HCT116 (cell line): Measurements from ENCODE around the gene SELPLG.

Experiments
- ATF3 ChIP-seq: IDR thresholded peaks from 2 replicates; pipeline ENCODE4 v1.6.1; 2012
- CTCF ChIP-seq, 3 experiments: fragments of 200-600 bp in 1 of 3; sonication (generic) in 1 of 3; IDR thresholded peaks in 2 of 3; conservative IDR thresholded peaks in 1 of 3; 2 replicates each; pipeline ENCODE4 v1.5.1; 2012 to 2017; ENCODE audit warnings: low read depth in 2 of 3, low read length in 2 of 3, antibody characterized with exemption in 1 of 3, borderline replicate concordance in 1 of 3, control low read depth in 1 of 3, mild to moderate bottlenecking in 1 of 3, mixed read lengths in 1 of 3, mixed run types in 1 of 3, moderate library complexity in 1 of 3; ENCODE audit not compliant: insufficient read depth in 1 of 3
- EGR1 ChIP-seq: IDR thresholded peaks from 2 replicates; pipeline ENCODE4 v1.6.1; 2012; ENCODE audit warnings: low read depth
- EZH2 ChIP-seq: fragments of 200-600 bp; sonication (generic); IDR thresholded peaks from 2 replicates; pipeline ENCODE4 v1.6.1; 2017; ENCODE audit warnings: antibody characterized with exemption, mixed run types
- POLR2AphosphoS5 ChIP-seq: IDR thresholded peaks from 2 replicates; pipeline ENCODE4 v1.6.1; 2011; ENCODE audit warnings: mild to moderate bottlenecking, low read depth, low read length, moderate library complexity
- SP1 ChIP-seq: IDR thresholded peaks from 2 replicates; pipeline ENCODE4 v1.6.1; 2012; ENCODE audit warnings: low read depth
- ZBTB33 ChIP-seq: IDR thresholded peaks from 2 replicates; pipeline ENCODE4 v1.6.1; 2011; ENCODE audit warnings: mild to moderate bottlenecking, low read length, moderate library complexity; ENCODE audit not compliant: insufficient replicate concordance; ENCODE audit errors: extremely low read depth
- ZFX ChIP-seq: fragments of 450-650 bp; IDR thresholded peaks from 2 replicates; pipeline ENCODE4 v1.6.1; 2017
- ZNF274 ChIP-seq: fragments of 200-500 bp; sonication (Bioruptor generic); IDR thresholded peaks from 2 replicates; pipeline ENCODE4 v1.6.1; 2014; ENCODE audit warnings: mild to moderate bottlenecking, low read depth, low read length, inconsistent platforms

- no peak for TF ChIP-seq CTCF (IDR thresholded peaks at IDR 0.05 in 2 of 3, conservative IDR thresholded peaks at IDR 0.05 in 1 of 3; ENCODE audit: borderline replicate concordance in 1 of 3, insufficient read depth in 1 of 3, low read depth in 2 of 3, low read length in 2 of 3)
- no peak for TF ChIP-seq POLR2AphosphoS5
- TF ChIP-seq ZBTB33, result no peak
- no peak for TF ChIP-seq ATF3
- TF ChIP-seq SP1, result no peak
- no peak for TF ChIP-seq EGR1
- TF ChIP-seq ZNF274, result no peak
- TF ChIP-seq EZH2, result no peak
- no peak for TF ChIP-seq ZFX
Measured at GRCh38 chr12:108666401-108666881, 32.7 kb upstream of the SELPLG start.
